HL-60 (cell line): ENCODE data around the gene HYAL1.

ENCODE experiments used
- DNase-seq, 2 experiments: peaks; one replicate each; pipeline ENCODE4 v3.0.0-alpha.2; 2010 to 2020; ENCODE audit warnings: low read depth in 1 of 2, low spot score in 1 of 2
- H3K27ac ChIP-seq: fragments of 250-450 bp; sonication (Bioruptor Pico); replicated peaks from 2 replicates; pipeline ENCODE4 v1.5.1; 2020; ENCODE audit warnings: mild to moderate bottlenecking, moderate library complexity
- H3K27me3 ChIP-seq: fragments of 250-450 bp; sonication (Bioruptor Pico); 2 replicates; pipeline ENCODE4 v1.5.1; 2021; ENCODE audit warnings: mild to moderate bottlenecking, moderate library complexity; ENCODE audit not compliant: insufficient read depth, poor library complexity, severe bottlenecking
- H3K4me3 ChIP-seq: replicated peaks from 2 replicates; pipeline ENCODE4 v1.5.1; 2011; ENCODE audit warnings: mild to moderate bottlenecking, control low read depth, low read length; ENCODE audit not compliant: insufficient read depth
- GABPA ChIP-seq: IDR thresholded peaks from 2 replicates; pipeline ENCODE4 v1.6.1; 2012; ENCODE audit warnings: low read depth
- POLR2AphosphoS5 ChIP-seq: IDR thresholded peaks from 2 replicates; pipeline ENCODE4 v1.6.1; 2012; ENCODE audit warnings: low read depth
- SPI1 ChIP-seq: IDR thresholded peaks from 2 replicates; pipeline ENCODE4 v1.6.1; 2012; ENCODE audit warnings: low read depth, mild to moderate bottlenecking, borderline replicate concordance
- TF ChIP-seq, protein P1 (sequence below): IDR thresholded peaks from one replicate; pipeline ENCODE4 v1.5.1; 2011; ENCODE audit warnings: low read length, control low read depth, inconsistent platforms; ENCODE audit not compliant: insufficient read depth
- TF ChIP-seq, protein P2 (sequence below): IDR thresholded peaks from 2 replicates; pipeline ENCODE4 v1.6.1; 2012; ENCODE audit warnings: low read depth; ENCODE audit not compliant: insufficient replicate concordance

The HYAL1 gene

DNA sequence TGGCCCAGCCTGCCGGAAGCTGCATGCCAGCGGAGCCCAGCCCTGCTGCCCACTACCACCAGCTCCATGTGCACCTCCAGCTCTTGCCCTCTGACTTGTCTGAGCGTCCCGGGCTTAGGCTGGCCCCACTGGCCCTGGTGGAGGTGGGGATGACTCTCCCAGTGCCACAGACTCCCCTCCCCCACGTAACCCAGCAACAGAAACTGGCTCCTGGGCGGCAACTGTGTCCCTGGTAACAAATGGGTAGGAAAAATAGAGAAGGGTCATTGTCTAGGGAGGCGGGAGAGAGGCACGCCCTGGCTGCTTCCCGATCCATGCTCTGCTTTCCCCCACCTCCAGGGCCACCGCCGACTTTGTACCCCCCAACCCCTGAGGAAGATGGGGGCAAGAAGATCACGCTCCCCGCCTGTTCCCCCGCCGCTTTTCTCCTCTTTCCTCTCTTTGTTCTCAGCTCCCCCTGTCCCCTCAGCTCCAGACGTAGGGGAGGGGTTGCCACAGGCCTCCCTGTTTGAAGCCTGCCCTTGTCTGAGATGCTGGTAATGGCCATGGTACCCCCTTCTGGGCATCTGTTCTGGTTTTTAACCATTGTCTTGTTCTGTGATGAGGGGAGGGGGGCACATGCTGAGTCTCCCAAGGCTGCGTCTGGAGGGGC lies 45.2 kb downstream of the HYAL1 start:
- no peak overlapping the region for H3K4me3 ChIP-seq

DNA sequence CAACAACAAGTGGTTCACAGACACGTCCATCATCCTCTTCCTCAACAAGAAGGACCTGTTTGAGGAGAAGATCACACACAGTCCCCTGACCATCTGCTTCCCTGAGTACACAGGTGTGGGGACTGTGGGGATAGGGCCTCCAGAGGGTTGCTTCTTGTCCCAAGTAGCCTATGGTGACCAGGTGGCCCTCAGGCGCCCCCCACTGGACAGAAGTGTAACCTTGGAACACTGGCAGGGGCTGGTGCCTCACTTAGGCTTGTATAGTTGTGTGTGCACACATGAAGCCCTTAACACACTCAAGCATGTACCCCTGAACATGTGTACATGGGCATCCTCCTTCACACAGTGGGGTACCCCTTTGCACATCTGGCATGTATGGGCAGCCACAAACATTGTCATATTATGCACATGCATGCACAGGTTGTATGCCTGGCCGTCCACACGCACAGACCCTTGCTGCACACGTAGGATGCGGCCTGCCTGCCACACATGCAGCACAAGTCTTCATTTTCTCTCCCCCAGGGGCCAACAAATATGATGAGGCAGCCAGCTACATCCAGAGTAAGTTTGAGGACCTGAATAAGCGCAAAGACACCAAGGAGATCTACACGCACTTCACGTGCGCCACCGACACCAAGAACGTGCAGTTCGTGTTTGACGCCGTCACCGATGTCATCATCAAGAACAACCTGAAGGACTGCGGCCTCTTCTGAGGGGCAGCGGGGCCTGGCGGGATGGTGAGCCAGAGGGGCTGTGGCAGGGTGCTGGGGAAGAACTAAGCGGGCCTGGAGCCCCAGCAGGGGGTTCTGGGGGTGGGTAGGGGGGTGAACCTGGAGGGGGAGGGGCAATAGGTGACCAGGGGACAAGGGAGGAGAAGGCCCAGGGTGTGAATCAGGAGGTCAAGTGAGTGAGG lies 46.1 kb downstream of the HYAL1 start:
- peak; percentile 16 to 55 for DNase-seq
- Histone ChIP-seq H3K27ac (no peak overlapping the region), H3K4me3 (no peak overlapping the region), H3K27me3 (no peaks in the 10 kb centered on the region)
- TF ChIP-seq SPI1 (no peak), POLR2AphosphoS5 (peak; percentile 39)
- TF ChIP-seq, protein P1, sequence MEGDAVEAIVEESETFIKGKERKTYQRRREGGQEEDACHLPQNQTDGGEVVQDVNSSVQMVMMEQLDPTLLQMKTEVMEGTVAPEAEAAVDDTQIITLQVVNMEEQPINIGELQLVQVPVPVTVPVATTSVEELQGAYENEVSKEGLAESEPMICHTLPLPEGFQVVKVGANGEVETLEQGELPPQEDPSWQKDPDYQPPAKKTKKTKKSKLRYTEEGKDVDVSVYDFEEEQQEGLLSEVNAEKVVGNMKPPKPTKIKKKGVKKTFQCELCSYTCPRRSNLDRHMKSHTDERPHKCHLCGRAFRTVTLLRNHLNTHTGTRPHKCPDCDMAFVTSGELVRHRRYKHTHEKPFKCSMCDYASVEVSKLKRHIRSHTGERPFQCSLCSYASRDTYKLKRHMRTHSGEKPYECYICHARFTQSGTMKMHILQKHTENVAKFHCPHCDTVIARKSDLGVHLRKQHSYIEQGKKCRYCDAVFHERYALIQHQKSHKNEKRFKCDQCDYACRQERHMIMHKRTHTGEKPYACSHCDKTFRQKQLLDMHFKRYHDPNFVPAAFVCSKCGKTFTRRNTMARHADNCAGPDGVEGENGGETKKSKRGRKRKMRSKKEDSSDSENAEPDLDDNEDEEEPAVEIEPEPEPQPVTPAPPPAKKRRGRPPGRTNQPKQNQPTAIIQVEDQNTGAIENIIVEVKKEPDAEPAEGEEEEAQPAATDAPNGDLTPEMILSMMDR, result peak; percentile 39

More for the DNA sequence above, 45.2 kb downstream of the HYAL1 start:
- no peak for TF ChIP-seq SPI1
- no peak for TF ChIP-seq GABPA
- TF ChIP-seq, protein P2, sequence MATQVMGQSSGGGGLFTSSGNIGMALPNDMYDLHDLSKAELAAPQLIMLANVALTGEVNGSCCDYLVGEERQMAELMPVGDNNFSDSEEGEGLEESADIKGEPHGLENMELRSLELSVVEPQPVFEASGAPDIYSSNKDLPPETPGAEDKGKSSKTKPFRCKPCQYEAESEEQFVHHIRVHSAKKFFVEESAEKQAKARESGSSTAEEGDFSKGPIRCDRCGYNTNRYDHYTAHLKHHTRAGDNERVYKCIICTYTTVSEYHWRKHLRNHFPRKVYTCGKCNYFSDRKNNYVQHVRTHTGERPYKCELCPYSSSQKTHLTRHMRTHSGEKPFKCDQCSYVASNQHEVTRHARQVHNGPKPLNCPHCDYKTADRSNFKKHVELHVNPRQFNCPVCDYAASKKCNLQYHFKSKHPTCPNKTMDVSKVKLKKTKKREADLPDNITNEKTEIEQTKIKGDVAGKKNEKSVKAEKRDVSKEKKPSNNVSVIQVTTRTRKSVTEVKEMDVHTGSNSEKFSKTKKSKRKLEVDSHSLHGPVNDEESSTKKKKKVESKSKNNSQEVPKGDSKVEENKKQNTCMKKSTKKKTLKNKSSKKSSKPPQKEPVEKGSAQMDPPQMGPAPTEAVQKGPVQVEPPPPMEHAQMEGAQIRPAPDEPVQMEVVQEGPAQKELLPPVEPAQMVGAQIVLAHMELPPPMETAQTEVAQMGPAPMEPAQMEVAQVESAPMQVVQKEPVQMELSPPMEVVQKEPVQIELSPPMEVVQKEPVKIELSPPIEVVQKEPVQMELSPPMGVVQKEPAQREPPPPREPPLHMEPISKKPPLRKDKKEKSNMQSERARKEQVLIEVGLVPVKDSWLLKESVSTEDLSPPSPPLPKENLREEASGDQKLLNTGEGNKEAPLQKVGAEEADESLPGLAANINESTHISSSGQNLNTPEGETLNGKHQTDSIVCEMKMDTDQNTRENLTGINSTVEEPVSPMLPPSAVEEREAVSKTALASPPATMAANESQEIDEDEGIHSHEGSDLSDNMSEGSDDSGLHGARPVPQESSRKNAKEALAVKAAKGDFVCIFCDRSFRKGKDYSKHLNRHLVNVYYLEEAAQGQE, result no peak
- no peak for TF ChIP-seq POLR2AphosphoS5
- TF ChIP-seq, protein P1, result no peak
- H3K27me3 ChIP-seq, result no peaks in the 10 kb centered on the region
- no peak overlapping the region for H3K27ac ChIP-seq
- DNase-seq, result no peak

DNA sequence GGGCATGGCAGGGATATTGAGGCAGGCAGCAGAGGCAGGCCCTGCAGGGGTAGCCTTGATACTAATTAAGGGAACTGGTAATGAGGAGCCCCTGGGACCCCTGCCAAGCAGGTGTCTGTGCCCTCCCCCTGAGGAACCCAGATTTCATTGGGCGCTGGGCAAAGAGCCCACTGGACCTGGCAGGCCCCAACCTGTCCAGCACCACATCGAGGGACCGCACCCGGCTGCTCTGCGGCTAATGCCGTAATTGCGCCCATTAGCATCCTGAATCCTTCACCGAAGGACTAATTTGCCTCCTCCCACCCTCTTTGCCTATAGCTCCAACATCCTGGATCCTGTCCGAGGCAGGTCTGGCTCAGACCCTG lies 48.1 kb downstream of the HYAL1 start:
- no peak overlapping the region for H3K27ac ChIP-seq
- TF ChIP-seq GABPA (no peak), POLR2AphosphoS5 (no peak), SPI1 (no peak)
- TF ChIP-seq, protein P1, result no peak
- TF ChIP-seq, protein P2, result no peak
- H3K4me3 ChIP-seq, result no peak overlapping the region
- no peaks in the 10 kb centered on the region for H3K27me3 ChIP-seq
- DNase-seq, result no peak
